Hematopoietic multipotent progenitor cell (in vitro differentiated cells): ENCODE measurements around the gene SPEG. TPM values are rescaled to one million over a fixed set of nuclear protein-coding genes. Genes with fewer than 3 reads are reported as not detected.
"Not testable (repeated sequence)": the region's sequence is repeated elsewhere in the genome, so short reads cannot be mapped to it uniquely, and the experiment has no call there.

ENCODE experiments used
- DNase-seq, 3 donors: peaks; one replicate each; pipeline ENCODE4 v3.0.0-alpha.2; 2011 to 2015; ENCODE audit warnings: low read depth in 2 of 3, low spot score in 2 of 3
- total RNA-seq: library from RNA; depleted of rRNA; stranded (reverse); fragments of >200 nt; gene quantifications from one replicate; pipeline ENCODE4 v1.2.3, GENCODE V29; 2012

SPEG gene
- total RNA-seq, 1 donor, result 0.81 TPM

- no peak for DNase-seq
Observed at GRCh38 chr2:219404291-219404910, 30.2 kb upstream of the SPEG start.

GRCh38 chr2:219404954-219405353, 29.7 kb upstream of the SPEG start:
- DNase-seq, result no peak

DNA sequence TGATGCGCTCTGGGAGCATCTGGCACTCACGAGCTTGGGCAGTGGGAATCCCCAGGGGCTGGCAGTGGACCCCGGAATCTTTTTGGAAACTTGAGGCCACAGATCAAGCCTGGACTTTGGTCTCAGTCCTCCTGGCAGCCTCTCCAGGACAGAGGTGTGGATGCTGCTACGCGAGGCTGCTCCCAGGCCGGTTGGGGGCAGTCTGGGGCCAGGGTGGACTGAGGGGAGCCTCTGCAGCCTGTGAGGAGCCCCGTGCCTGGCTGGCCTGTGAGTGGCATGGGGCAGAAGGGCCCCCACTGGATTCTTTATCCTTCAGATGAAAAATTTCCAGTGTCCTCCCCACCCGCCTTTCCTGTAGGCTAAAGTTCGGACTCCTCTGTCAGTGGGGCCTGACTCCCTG, 29.2 kb upstream of the SPEG start:
- DNase-seq, result no peak

- no peak for DNase-seq
Observed at GRCh38 chr2:219405958-219406860, 28.4 kb upstream of the SPEG start.

GRCh38 chr2:219406861-219407230, 27.8 kb upstream of the SPEG start:
- no peak for DNase-seq

DNA sequence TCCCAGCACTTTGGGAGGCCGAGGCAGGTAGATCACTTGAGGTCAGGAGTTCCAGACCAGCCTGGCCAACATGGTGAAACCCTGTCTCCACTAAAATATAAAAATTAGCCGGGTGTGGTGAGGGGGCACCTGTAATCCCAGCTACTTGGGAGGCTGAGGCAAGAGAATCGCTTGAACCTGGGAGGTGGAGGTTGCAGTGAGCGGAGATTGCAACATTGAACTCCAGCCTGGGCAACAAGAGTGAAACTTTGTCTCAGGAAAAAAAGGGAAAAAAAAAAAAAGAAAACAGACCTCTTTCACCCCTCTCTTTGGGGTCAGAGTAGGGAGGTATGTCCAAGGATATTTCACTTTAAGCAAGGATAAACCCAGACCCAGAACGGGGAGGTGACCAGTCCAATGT, 27.3 kb upstream of the SPEG start:
- DNase-seq, result not testable (repeated sequence)

DNA sequence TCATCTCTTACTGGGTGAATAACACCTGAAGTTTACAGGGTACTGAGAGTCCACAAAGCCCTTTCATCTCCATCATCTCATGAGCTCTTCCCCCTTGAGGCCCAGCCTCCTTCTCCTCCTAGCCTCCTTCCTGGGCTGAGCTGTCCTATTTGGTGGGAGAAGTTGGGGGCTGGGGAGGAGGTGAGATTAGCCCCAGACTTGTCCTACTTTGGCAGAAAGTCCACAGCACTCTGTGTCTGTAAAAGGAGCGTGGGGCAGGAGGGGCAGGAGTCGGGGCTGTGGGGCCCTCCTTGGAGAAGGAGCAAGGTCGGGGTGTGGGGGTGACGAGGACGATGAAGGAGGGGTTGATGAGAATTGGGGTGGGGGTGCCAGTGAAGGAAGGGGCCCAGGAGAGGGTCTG, 26.4 kb upstream of the SPEG start:
- no peak for DNase-seq

- DNase-seq, result no peak
Observed at GRCh38 chr2:219408631-219409030, 26.0 kb upstream of the SPEG start.

- DNase-seq, result no peak
Observed at GRCh38 chr2:219409619-219410018, 25.0 kb upstream of the SPEG start.

- DNase-seq, result no peak
Observed at GRCh38 chr2:219410390-219410789, 24.3 kb upstream of the SPEG start.

DNA sequence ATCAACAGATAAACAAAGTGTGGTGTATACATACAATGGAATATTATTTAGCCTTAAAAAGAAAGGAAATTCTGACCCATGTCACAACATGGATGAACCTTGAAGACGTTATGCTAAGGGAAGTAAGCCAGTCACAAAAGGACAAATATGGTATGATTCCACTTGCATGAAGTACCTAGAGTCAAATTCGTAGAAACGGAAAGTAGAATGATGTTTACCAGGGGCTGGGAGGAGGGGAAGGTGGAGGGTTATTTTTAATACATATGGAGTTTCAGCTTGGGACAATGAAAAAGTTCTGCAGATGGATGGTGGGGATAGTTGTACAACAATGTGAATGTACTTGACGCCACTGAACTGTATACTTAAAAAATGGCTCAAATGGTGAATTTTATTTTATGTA, 19.8 kb upstream of the SPEG start:
- DNase-seq, result no peak

DNA sequence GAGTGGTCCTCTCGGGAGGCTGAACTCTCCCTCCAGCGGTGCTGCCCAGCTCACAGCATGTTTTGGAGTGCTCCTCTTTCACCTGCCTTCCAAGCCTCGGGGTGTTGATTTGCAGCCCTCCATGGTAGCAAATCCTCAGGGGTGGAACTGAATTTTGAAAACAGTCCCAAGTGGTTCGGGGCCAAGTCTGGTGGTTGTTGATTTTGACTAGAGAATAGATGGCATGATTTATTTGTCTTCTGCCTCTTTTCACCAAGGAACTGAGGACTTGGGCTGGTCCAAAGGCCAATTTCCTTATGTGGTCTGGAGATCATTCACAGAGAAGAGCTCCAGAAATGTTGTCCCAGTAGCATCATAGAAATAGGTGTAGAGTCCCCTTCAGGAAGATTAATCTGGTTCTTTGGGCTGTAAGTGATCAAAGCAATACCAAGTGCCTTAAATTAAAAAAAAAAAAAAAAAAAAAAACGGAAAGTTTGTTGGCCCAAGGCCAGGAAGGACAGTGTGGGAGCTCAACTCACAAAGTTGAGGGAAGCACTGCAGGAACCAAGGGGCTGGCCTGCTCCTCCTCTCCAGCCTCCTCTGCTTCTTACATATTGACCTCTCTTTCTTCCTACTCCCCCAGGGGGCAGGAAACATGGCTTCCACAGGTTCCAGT, 18.9 kb upstream of the SPEG start:
- DNase-seq, result no peak

DNA sequence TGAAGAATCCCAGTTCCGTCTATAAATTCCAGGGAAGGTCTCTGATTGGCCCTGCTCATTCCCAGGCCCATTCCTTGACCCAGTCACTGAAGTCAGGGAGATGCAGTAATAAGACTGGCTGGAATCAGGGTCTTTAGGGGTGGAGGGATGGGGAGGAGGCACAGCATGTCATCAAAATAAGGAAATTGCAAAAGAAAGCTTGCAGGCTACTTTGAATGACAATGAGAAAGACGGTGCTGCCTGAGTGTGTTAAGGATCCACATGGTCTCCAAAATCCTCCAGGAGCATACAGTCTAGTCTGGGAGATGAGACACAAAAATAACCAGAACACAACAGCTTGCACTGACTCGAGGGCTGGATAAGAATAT, 18.4 kb upstream of the SPEG start:
- DNase-seq, result no peak

- DNase-seq, result no peak
Observed at GRCh38 chr2:219416938-219417337, 17.7 kb upstream of the SPEG start.

DNA sequence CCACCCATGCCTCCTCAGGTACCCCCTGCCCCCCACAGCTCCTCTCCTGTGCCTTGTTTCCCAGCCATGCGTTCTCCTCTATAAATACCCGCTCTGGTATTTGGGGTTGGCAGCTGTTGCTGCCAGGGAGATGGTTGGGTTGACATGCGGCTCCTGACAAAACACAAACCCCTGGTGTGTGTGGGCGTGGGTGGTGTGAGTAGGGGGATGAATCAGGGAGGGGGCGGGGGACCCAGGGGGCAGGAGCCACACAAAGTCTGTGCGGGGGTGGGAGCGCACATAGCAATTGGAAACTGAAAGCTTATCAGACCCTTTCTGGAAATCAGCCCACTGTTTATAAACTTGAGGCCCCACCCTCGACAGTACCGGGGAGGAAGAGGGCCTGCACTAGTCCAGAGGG, 17.3 kb upstream of the SPEG start:
- no peak for DNase-seq

DNA sequence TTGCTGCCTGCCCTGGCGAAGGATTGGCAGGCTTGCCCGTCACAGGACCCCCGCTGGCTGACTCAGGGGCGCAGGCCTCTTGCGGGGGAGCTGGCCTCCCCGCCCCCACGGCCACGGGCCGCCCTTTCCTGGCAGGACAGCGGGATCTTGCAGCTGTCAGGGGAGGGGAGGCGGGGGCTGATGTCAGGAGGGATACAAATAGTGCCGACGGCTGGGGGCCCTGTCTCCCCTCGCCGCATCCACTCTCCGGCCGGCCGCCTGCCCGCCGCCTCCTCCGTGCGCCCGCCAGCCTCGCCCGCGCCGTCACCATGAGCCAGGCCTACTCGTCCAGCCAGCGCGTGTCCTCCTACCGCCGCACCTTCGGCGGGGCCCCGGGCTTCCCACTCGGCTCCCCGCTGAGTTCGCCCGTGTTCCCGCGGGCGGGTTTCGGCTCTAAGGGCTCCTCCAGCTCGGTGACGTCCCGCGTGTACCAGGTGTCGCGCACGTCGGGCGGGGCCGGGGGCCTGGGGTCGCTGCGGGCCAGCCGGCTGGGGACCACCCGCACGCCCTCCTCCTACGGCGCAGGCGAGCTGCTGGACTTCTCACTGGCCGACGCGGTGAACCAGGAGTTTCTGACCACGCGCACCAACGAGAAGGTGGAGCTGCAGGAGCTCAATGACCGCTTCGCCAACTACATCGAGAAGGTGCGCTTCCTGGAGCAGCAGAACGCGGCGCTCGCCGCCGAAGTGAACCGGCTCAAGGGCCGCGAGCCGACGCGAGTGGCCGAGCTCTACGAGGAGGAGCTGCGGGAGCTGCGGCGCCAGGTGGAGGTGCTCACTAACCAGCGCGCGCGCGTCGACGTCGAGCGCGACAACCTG, 16.3 kb upstream of the SPEG start, which contains the start of gene DES:
DES (plus strand) TSS at position 223 of the 857 bp plus-strand sequence; CDS start at position 309, 86 bp downstream.
- DNase-seq, result no peak

- no peak for DNase-seq
Observed at GRCh38 chr2:219419012-219419324, 15.7 kb upstream of the SPEG start.

DNA sequence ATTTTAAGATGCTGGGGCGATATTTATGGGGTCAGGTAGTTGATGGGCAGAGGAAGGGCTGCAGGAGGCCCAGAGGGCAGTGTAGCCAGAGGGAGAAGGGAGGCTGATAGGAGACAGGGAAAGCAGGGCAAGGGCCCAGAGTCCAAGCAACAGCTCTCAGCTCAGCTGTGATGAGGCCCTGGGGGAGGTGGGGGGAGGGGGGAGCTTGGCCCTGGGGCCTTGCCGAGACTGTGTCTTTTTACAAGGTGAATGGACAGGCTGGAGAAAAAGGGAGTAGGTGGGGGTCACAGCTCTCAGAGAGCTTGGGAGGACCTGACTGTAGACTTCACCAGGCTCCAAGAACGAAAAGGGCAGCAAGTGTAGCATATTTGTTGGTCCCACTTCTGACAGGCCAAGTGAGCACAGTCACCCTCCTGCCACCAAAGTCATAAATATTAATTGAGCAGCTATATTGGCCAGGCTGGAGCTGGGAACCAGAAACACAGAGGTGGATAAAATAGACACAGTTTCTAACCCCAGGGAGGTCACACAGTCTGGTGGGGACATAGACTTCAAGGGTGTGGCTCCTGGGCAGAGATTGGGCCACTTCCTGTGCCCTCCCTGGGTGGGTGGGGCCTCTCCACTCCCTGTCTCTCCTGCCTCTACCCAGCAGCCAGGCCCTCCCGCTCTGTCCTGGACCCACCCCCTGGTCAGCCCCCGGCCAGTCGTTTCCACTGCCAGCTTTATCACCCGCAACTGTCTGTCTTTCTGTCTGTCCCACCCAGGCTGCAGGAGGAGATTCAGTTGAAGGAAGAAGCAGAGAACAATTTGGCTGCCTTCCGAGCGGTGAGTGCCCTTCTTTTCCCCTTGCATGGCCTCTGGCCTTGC, 15.1 kb upstream of the SPEG start:
- no peak for DNase-seq

- DNase-seq, result no peak
Observed at GRCh38 chr2:219420687-219421086, 14.0 kb upstream of the SPEG start.

- no peak for DNase-seq
Observed at GRCh38 chr2:219421323-219421722, 13.3 kb upstream of the SPEG start.
